Measurements from ENCODE around the gene GPM6B.

DNA sequence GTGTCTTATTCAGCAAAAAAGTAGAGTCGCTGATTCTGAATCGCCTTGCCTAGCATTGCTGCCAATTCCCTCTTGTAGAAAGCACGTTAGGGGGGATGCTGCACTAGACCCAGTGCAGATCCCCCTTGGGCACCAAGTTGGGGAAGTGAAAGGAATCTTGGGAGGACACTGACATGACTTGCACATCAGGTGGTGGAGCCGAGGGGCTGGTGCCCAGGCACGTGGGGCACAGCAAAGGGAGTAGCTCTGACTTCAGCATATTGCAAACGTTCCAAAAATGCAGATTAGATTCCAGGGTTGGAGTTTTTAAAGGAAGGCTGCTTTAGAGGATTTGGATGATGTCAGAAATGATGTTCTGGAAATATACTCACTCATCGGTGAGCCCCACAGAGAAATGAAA, 47.4 kb upstream of the GPM6B start:
- TF ChIP-seq, protein P1, sequence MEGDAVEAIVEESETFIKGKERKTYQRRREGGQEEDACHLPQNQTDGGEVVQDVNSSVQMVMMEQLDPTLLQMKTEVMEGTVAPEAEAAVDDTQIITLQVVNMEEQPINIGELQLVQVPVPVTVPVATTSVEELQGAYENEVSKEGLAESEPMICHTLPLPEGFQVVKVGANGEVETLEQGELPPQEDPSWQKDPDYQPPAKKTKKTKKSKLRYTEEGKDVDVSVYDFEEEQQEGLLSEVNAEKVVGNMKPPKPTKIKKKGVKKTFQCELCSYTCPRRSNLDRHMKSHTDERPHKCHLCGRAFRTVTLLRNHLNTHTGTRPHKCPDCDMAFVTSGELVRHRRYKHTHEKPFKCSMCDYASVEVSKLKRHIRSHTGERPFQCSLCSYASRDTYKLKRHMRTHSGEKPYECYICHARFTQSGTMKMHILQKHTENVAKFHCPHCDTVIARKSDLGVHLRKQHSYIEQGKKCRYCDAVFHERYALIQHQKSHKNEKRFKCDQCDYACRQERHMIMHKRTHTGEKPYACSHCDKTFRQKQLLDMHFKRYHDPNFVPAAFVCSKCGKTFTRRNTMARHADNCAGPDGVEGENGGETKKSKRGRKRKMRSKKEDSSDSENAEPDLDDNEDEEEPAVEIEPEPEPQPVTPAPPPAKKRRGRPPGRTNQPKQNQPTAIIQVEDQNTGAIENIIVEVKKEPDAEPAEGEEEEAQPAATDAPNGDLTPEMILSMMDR (conservative IDR thresholded peaks at IDR 0.05; ENCODE audit: low read length): no peak
- TF ChIP-seq EZH2phosphoT487 (IDR thresholded peaks at IDR 0.05; ENCODE audit: borderline replicate concordance, low read depth, low read length): no peak
